Ovary (tissue), 9 donors: ENCODE results near the gene NPDC1. TPM values are rescaled to one million over a fixed set of nuclear protein-coding genes. Genes with fewer than 3 reads are reported as not detected.
A peak's percentile ranks its signal among the peaks of the same experiment; 100 is the strongest.

ENCODE experiments used
- DNase-seq, 5 donors: peaks; one replicate each; pipeline ENCODE4 v3.0.0-alpha.2; 2019 to 2020
- H3K27ac ChIP-seq, 2 donors: fragments of 200-600 bp; one replicate each; pipeline versions ENCODE4 v1.5.1 to v1.8.0; 2019 to 2022
- H3K27me3 ChIP-seq: fragments of 200-600 bp; one replicate; pipeline ENCODE4 v1.8.0; 2022
- H3K36me3 ChIP-seq: fragments of 200-600 bp; sonication (generic); one replicate; pipeline ENCODE4 v1.5.1; 2019
- H3K4me1 ChIP-seq: one replicate; pipeline ENCODE4 v1.8.1; 2013; ENCODE audit warnings: mild to moderate bottlenecking, moderate library complexity; ENCODE audit not compliant: insufficient read depth
- H3K4me3 ChIP-seq: fragments of 200-600 bp; sonication (generic); one replicate; pipeline ENCODE4 v1.5.1; 2017
- H3K9me3 ChIP-seq, 2 donors: fragments of 200-600 bp in 1 of 2; sonication (generic) in 1 of 2; one replicate each; pipeline versions ENCODE4 v1.5.1 to v1.8.1; 2013 to 2019; ENCODE audit warnings: mild to moderate bottlenecking in 1 of 2, moderate library complexity in 1 of 2
- CTCF ChIP-seq, 3 donors: fragments of 450-650 bp in 2 of 3; fragments of 200-600 bp in 1 of 3; IDR thresholded peaks; one replicate each; pipeline versions ENCODE4 v1.5.1 to v1.8.0; 2016 to 2022; ENCODE audit warnings: antibody characterized with exemption in 3 of 3, mild to moderate bottlenecking in 1 of 3
- EP300 ChIP-seq: sonication (generic); formaldehyde crosslinking; IDR thresholded peaks from one replicate; pipeline ENCODE4 v1.6.1; 2017; ENCODE audit warnings: antibody characterized with exemption
- POLR2A ChIP-seq: fragments of 450-650 bp; IDR thresholded peaks from one replicate; pipeline ENCODE4 v1.6.1; 2017; ENCODE audit warnings: antibody characterized with exemption, mild to moderate bottlenecking, moderate library complexity
- WGBS, 3 donors: extraction: QIAGEN DNeasy Blood & Tissue Kit in 1 of 3; methylation state at CpG; one replicate each; pipeline versions ENCODE4 v1.1.5 to v1.1.7; 2013 to 2017; 5-methylcytosine and 5-hydroxymethylcytosine counted together
- intact Hi-C, 4 donors: fragments of 100-400 bp; cut with DNase I; formaldehyde crosslinking; loops; one replicate each; pipeline versions ENCODE4 v1.11.0 to v1.15.1; 2022 to 2023
- polyA plus RNA-seq, 2 donors: library from polyadenylated mRNA; stranded (reverse); fragments of 200-250 nt in 1 of 2; fragments of 350-450 nt in 1 of 2; fragmentation: Illumina TruSeq in 1 of 2; extraction: RNeasy Lipid Tissue Mini Kit (QIAGEN cat#74804) in 1 of 2; gene quantifications; one replicate each; pipeline ENCODE4 v1.2.3, GENCODE V29; 2013 to 2014
- total RNA-seq, 7 donors: library from RNA; depleted of rRNA in 2 of 7; stranded (reverse); fragments of >200 nt in 2 of 7; fragmentation: NEBNext Ultra II Directional in 3 of 7; extraction: Animal tissue kit (Norgen Biotek cat#: 25700) in 3 of 7; gene quantifications; one replicate each; pipeline versions ENCODE4 v1.1.0 to v1.2.4, GENCODE V29; 2016 to 2023
- donor health status: DM: no; HTN: no; CAD: no; lungs with moderate emphysema.
- donor health status: DM: no; HTN: no; CAD: no.
- donor health status: Bipolar disorder and iron deficiency.
- donor health status: DM: yes; HTN: yes; CAD: no.
- donor health status: DM: no; HTN: no; CAD: no.
- donor health status: DM: yes; HTN: yes; CAD: no.

Gene NPDC1
- total and polyA plus RNA-seq, 9 donors = 2.1 to 112 (median 49.9) TPM

GRCh38 chr9:137037035-137037434 lies 8.9 kb downstream of the NPDC1 start:
- Histone ChIP-seq H3K27me3 (no peaks in the 10 kb centered on the region), H3K9me3 (no peaks in the 10 kb centered on the region), H3K27ac (no peak overlapping the region), H3K4me1 (peaks cover 1% of the 10 kb centered on the region), H3K36me3 (no peaks in the 10 kb centered on the region), H3K4me3 (no peak overlapping the region)
- no peak for DNase-seq
- 60 to 62% (median 60%) methylated on average over 13 of the region's 13 CpGs for WGBS, 3 donors
- intact Hi-C loops = loop anchor here in 2 of 4 donors (2.0 to 5.0 kb wide), 2 partner anchors 250 kb away; no protein-coding TSS in a partner anchor
- TF ChIP-seq POLR2A = no peak
- no peak for TF ChIP-seq EP300
- TF ChIP-seq CTCF (IDR thresholded peaks at IDR 0.05) = no peak

- Histone ChIP-seq H3K9me3 (no peaks in the 10 kb centered on the region), H3K4me3 (no peak overlapping the region), H3K36me3 (no peaks in the 10 kb centered on the region), H3K27me3 (no peaks in the 10 kb centered on the region), H3K27ac (no peak overlapping the region), H3K4me1 (peaks cover 1% of the 10 kb centered on the region)
- intact Hi-C loops = loop anchor here in 3 of 4 donors (2.0 to 5.0 kb wide), 4 partner anchors 89 to 249 kb away; no protein-coding TSS in a partner anchor
- no peak for DNase-seq
- no peak for TF ChIP-seq CTCF (IDR thresholded peaks at IDR 0.05)
- TF ChIP-seq POLR2A = no peak
- TF ChIP-seq EP300 = no peak
- WGBS, 3 donors = 58 to 74% (median 60%) methylated on average over 8 of the region's 8 CpGs
Observed at GRCh38 chr9:137035937-137036336, 10.0 kb downstream of the NPDC1 start.

- DNase-seq = no peak
- Histone ChIP-seq H3K27ac (no peak overlapping the region), H3K36me3 (no peaks in the 10 kb centered on the region), H3K27me3 (no peaks in the 10 kb centered on the region), H3K4me3 (no peak overlapping the region), H3K4me1 (peaks cover 1% of the 10 kb centered on the region), H3K9me3 (no peaks in the 10 kb centered on the region)
- 10 to 30% (median 14%) methylated on average over 9 of the region's 9 CpGs for WGBS, 3 donors
- no peak for TF ChIP-seq POLR2A
- intact Hi-C loops = loop anchor here in 3 of 4 donors (2.0 to 5.0 kb wide), 3 partner anchors 89 to 248 kb away; no protein-coding TSS in a partner anchor
Observed at GRCh38 chr9:137035507-137035834, 10.5 kb downstream of the NPDC1 start.

DNA sequence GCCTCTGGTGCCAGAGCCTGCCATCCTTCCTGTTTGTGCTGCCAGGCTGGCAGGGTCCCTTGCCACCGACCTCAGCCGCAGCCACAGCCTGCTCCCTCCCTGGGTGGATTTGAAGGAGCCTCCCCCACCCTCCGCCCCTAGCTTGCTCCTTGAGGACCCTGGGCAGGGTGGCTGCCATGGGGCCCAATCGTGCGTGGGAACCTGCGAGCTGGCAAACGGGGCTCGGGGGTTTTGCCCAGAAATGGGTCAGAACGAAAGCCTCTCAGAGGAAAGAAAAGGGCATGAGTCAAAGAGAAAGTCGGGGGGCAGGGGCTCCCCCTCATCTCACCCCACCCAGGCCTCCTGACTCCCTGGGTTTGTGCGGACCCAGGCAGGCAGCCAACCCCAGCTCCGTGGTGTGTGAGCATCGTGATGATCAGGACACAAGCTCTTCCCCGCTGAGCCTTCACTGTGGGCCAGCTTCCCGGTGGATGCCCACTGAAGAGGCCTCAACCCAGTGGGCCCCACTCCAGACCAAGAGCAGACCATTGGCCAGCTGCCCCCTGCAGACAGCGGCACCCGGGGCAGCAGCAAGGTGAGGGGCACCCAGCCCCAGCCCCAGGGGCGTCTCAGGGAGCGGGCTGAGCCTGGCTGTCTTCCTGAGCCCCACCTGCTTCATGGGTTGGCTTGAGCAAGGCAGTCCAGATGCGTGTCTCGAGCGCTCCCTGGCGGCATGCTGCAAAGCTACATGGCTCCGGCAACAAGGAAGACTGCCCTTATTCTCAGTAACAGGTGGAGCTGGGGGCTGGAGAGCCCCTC lies 11.1 kb downstream of the NPDC1 start:
- DNase-seq = peak; percentile 75 to 87 (median 86)
- no peaks in the 10 kb centered on the region for H3K27me3 ChIP-seq
- H3K9me3 ChIP-seq = no peaks in the 10 kb centered on the region
- TF ChIP-seq POLR2A (peak; percentile 16), EP300 (no peak), CTCF (IDR thresholded peaks at IDR 0.05) (peak; percentile 90 to 91 (median 90))
- peaks cover 1% of the 10 kb centered on the region for H3K4me1 ChIP-seq
- intact Hi-C loops = loop anchor here (2.0 to 5.0 kb wide), 5 partner anchors 83 to 248 kb away; partner anchors contain the start of genes LCN12 (in 1 of the 4) and PHPT1 (in 1 of the 4)
- no peak overlapping the region for H3K4me3 ChIP-seq
- H3K27ac ChIP-seq = no peak overlapping the region
- H3K36me3 ChIP-seq = no peaks in the 10 kb centered on the region
- WGBS, 3 donors = 12 to 18% (median 16%) methylated on average over 22 to 24 of the region's 24 CpGs
